NCI-H510A treated with DMSO at 0.1 percent for 48 hours (cell line): ENCODE results near the gene SPAG6.
"Not testable (repeated sequence)": the region's sequence is repeated elsewhere in the genome, so short reads cannot be mapped to it uniquely, and the experiment has no call there.

Source experiments
- DNase-seq: peaks from one replicate; lab custom pipeline; 2025; lab: John Stamatoyannopoulos, UW

The SPAG6 gene

DNA sequence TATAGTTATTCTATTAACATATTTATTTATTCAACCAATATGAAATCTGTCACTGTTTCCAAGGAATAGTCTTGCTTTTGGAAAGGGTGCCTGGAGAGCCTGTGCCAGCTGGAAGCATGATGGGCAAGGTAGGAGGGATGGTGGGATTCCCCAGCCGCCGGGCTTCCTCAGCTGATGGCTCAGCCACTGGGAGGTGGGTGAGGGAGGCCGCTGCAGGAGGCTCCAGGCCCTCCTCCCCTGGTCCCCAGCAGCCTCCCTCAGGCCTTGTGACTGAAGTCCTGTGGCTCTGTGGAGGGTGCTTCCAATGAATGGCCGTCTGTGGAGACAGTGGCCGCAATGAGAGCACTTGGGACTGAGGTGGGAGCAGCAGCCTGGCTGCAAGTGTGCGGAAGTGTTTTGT lies 27.0 kb downstream of the SPAG6 start:
- DNase-seq = no peak

DNA sequence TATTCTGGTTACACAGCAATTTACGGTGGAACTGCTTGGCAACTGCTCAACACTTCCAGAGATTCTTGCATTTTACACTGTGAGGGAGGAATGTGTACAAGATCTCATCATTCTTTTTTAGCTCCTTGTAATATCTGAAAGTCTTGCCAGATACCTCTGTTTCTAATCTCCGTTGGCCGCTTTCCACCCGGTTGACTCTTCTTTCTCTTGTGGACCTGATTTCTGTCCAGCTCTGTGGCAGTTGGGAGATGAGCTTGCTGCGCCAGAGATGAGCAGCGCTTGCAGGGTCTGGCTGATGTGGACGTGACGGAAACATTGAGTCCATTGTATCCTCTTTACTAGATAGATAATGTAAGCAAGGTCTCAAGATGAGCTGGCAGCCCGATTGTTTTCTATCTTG lies 27.6 kb downstream of the SPAG6 start:
- no peak for DNase-seq

DNA sequence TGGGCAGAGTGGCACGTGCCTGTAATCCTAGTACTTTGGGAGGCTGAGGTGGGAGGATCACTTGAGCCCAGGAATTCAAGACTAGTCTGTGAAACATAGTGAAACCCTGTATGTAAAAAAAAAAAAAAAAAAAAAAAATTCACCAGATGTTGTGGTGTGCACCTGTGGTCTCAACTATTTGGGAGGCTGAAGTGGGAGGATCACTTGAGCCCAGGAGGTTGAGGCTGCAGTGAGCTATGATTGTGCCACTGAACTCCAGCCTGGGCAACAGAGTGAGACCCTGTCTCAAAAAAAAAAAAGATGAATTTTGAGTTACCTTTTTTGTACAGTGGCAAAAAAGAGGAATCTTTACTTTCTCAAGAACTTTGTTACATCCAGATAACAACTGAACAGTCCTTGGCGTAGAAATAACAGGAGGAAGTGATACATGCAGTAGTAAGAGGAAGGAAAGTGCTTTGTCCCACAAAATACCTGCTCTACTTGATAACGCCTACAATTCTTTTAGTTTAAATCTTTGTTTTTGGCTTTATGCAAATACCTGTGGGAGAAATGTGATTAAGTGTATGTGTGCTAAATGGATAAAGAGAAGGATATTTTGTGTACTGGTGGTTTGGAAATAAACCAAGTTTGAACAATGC lies 29.3 kb downstream of the SPAG6 start:
- DNase-seq = no peak

DNA sequence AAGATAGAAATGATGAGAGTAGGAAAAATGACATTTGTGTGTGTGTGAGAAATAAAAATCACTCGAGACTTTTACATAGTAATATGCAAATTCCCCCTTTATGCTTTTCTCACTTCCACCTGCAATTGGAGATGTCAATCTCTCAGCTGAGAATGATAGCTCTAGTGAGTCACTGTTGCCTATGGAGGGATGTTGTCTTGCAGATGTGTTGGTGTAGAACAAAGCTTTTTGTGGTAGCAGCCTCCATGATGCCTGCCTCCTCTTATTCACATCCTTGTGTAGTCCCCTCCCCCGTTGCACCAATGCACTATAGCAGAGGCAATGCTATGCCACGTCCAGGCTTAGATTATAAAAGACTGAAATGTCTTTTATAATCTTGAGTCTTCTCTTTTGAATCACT lies 33.8 kb downstream of the SPAG6 start:
- no peak for DNase-seq

DNA sequence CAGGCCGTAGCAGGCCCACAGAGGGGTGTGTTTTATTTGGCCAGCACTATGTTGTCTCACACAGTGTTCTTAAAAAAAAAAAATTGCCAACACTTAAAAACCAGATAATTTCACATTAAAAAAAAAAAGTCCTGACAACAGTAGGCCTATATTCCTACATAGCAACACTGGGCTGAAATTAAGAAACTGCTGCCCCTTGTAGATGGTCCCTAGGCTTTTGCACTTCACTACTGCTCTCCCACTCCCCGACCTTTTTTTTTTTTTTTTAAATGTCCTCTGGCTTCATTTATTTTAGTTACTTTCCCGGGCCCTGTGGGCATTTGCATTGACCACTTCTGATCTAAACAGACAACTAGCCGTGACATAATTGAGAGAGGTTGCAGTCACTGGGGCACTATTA lies 36.0 kb downstream of the SPAG6 start:
- no peak for DNase-seq

DNA sequence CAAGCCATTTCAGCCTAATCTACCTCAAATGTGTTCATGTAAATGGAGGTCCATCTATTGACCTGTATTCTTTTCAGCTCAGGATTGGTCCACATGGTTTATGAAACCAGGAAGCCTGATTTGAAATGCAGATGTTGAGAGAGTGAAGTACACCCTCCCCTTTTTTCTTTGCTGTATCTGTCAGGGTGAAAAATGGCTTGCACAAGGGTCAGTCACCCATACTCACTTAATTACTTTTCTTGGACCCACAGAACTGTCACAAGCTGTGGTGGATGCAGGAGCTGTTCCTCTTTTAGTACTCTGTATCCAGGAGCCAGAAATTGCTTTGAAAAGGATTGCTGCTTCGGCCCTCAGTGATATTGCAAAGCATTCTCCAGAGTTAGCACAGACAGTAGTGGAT lies 41.2 kb downstream of the SPAG6 start:
- no peak for DNase-seq

DNA sequence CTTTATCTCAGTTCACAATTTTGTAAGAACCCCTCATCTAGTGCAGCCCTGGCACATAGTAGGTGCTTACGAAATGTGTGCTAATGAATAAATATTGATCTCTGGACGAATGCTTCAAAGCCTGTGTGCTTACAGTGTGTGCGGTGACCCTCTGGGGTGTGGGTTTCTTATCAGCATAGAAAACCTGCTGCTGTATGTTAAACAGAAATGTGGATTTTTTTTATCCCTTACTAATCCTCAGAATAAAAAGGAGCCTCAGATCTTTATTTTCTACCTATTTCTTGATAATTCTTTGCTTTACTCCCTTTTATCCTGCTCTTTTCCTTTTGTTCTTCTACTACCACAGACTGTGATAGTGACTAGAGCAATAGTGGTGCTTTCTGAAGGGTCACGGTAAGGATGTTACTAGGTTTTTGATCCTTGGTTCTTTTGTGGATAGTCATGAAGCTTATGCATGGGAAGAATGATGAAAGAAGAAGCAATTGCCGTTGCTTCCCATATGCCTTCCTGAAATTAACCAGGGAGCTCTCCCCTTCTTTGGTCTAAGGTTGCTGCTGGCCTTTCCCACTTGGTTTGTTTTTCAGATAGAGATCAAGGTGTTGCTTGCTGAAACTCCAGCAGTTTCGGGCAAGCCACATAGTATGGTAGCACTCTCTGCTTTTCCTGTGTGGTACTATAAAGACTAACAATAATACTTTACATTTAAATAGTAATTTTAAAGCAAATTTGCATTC lies 44.7 kb downstream of the SPAG6 start:
- DNase-seq = no peak

DNA sequence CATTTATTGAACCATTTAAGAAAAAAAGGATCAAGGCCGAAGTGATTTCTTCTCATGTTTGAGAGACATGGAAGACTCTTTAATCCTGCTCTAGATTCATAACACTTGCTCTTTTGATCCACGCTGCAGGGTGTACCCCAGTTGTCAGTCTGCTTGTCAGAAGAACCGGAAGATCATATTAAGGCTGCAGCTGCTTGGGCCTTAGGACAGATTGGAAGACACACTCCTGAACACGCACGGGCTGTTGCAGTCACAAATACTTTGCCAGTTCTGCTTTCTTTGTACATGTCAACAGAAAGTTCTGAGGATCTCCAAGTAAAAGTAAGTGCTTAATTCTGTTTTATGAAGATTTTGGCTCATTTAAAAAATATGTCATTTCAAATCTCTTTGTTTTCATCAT lies 46.3 kb downstream of the SPAG6 start:
- no peak for DNase-seq

DNA sequence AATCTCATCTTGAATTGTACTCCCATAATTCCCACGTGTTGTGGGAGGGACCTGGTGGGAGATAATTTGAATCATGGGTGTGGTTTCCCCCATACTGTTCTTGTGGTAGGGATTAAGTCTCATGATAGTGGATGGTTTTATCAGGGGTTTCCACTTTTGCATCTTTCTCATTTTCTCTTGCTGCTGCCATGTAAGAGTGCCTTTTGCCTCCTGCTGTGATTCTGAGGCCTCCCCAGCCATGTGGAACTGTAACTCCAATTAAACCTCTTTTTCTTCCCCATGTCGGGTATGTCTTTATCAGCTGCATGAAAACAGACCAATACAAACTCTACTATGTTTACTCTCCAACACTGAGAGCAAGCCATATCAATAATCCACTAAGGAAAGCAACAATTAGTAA lies 50.9 kb downstream of the SPAG6 start:
- not testable (repeated sequence) for DNase-seq

DNA sequence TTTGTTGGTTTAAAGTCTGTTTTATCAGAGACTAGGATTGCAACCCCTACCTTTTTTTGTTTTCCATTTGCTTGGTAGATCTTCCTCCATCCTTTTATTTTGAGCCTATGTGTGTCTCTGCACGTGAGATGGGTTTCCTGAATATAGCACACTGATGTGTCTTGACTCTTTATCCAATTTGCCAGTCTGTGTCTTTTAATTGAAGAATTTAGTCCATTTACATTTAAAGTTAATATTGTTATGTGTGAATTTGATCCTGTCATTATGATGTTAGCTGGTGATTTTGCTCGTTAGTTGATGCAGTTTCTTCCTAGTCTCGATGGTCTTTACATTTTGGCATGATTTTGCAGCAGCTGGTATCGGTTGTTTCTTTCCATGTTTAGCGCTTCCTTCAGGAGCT lies 61.6 kb downstream of the SPAG6 start:
- not testable (repeated sequence) for DNase-seq

DNA sequence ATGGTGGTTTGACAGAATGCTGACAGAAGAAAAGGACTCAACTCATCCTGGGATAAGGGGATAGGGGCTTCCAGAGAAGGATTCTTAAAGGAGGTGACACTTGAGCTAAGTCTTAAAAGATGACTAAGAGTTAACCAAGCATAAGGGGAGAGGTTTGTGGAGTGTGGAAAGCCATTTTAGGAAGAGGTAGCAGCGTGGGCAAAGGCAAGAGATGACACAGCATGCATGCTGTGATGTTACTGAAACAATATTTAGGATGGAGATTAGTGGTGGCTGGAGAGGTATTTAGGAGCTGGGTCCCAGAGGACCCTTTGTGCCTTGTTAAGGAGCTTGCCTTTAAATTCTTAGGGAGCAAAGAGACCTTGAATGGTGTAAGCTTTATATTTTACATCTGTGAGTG lies 65.1 kb downstream of the SPAG6 start:
- no peak for DNase-seq

DNA sequence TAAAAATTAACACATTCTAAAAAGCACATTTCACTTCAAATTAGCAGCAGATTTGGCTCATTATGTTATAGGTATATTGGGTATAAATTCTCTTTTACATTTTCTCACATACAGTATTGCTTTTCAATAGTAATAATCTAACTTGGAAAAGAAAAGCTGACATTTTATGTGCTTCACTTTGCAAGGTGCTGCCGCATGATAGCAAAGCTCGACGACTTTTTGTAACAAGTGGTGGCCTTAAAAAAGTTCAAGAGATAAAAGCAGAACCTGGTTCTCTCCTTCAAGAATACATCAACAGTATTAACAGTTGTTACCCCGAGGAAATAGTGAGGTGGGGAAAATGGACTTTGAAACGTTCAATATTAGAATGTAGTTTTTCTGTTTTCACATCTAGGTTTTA lies 65.5 kb downstream of the SPAG6 start:
- DNase-seq = no peak

DNA sequence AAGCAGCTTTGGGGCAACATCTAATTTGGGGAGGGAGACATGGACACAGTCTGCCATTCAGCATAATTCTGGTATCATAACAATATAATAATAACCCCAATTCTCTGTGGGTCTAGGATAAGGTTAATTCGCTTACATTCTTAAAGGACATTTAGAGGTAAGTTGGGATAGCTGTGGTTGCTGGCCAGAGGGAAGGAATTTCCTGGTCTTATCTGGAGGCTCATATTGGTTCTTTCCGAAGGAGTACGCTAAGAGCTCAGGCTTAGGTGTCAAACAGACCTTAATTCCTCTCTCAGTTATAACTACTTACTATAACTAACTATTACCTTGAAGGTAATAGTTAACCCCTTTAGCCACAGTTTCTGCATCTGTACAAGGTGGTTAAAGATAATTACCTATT lies 68.8 kb downstream of the SPAG6 start:
- no peak for DNase-seq

DNA sequence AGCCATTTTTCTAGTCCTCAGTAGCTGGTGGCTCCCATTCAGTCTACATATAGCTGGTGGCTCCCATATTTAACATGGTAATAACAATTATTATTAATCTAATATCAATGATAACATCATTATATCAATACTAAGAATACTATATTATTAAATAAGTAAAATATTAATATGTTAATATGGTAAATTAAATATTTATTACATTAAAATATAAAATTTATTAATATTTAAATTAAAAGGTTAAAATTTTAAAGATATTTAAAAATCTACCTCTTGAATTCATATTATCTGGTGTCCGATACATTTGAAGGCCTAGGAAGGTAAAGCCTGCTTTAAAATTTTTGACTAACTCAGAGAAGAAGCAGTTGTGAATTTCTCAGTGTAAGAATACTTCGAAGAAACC lies 69.8 kb downstream of the SPAG6 start:
- DNase-seq = no peak

DNA sequence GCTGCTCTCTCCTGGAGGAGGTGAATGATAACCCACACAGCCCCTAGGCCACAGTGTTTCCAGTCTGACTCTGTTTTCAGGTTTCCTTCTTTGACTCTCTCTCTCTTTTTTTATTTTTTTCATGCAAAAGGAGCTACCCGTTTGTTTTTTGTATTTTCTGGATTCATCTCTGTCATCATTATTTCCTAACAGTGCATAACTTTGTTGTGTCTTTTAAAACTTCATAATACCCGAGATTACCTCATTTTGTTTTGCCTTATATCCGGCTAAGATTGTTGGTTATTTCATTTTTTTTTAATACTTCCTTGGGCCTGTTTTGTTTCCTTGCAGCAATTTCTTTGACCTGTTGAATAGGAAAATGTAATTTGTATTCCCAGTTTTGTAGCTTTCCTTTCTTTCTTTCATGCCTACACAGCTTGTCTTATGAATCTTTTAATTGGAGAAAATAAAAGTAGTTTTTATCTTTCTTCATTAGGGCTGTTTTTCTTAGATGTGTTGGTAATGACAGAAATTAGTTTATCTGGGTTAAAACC lies 72.5 kb downstream of the SPAG6 start:
- DNase-seq = no peak

DNA sequence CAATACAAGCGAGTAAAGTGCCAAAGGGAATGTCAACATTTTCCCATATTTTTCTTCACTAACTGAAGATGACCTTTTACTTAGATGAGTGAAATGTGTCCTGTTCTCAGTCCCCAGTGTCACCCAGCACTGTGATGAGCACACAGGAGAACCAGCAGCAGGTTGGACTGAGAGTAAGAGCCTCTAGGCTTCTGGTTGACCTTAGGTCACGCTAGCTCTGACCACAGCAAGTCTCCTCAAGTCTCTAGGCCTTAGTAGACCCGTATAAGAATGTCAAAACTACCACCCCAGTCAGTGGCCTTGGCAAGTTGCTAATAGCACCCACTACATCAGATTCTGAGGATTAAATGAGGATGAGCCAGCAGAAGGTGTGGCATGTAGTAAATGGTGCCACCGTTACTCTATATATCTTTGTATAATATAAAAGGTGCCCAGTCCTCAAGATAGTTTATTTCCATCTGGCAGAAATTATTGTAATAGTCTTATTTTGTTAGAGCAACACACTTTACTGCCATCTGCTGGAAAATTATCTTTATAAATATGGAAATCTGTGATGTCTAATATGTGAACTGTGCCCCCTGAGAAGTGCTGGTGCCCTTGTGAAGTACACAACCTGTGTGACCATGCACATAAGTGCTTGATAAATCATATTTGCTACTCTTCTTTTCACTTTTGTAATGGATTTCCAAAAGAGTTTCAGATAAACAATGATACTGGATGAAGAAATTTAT lies 75.7 kb downstream of the SPAG6 start:
- no peak for DNase-seq

DNA sequence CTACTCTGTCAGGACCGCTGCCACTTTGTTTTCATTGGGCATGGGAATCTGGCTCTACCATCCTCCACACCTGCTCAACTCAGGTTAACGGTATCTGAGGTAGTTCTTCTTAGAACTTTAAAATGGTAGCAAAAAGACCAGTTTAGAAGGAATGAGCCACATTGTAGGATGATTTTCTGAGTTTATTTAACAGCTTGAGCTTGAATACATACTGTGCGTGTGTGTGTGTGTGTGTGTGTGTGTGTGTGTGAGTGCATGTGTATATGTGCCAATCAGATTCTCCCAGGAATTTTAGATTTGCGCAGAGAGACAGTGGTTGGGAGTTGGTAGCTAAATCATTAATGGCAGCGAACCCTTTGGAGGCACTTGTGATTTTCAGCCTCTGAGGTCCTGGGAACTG lies 81.4 kb downstream of the SPAG6 start:
- no peak for DNase-seq

DNA sequence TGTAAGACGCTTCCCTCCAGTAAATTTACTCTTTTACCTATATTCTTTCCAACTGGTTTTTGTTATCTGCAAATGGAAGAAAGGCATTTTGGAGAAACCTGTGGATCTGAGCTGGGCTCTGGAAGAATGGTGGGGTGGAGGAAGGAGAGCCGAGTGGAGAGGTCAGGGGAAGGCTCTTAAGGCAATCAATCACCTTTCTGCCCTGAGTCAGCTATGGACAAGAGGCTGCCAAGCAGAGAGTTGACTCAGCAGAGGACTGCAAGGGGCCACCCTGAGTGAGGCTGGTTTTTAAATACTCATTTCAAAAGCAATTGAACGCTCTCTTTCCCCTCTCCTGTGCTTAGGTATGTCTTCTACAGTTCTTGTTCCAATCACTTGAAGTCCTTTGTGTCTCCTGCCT lies 81.8 kb downstream of the SPAG6 start:
- no peak for DNase-seq

DNA sequence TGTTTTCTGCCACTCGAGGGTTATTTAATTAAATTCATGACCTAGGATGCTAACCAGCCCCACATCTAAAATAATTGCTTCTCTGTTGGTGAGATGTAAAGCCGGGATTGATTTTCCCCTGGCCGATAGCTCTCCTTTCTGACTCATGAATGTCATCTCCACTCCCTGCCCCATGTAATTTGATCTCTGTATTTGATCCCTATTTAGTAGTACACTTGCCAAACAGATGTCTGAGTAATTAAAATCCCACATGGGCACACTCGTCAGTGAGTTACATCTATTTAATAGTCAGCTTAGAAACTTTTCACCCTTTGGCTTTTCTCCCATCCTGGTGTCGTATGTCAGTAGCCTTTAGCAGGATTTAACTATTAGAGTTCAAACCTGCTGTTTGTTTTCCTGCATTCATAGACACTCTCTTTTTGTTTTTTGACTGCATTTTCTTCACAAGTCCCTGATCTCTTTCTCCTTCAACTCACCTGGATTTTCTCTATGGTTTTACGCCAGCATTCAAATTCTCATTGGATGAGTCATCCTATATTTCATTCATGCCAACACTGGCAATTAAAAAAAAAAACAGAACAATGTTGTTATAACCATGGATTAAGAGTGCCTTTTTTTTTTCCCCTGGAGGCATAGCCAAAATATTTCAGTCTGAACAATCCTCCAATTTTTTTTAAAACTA lies 82.7 kb downstream of the SPAG6 start:
- peak; percentile 58 for DNase-seq

DNA sequence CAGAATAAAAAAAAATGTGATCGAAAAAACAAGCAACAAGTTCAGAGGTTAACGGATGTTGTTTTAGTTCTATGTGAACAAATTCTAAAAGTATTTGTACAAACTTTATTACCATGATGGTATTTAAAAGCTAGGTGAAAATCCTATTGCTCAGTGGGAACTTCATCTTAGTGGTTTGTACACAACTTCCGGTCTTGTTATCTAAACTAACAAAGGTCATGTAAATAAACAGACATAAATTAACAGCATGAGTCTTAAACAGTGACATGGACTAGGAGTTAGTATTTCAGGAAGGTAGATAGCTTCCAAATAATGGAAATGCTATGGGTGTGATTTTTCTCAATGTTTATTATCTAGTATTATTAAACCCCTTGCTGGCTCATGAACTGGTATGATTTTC lies 83.8 kb downstream of the SPAG6 start:
- no peak for DNase-seq

DNA sequence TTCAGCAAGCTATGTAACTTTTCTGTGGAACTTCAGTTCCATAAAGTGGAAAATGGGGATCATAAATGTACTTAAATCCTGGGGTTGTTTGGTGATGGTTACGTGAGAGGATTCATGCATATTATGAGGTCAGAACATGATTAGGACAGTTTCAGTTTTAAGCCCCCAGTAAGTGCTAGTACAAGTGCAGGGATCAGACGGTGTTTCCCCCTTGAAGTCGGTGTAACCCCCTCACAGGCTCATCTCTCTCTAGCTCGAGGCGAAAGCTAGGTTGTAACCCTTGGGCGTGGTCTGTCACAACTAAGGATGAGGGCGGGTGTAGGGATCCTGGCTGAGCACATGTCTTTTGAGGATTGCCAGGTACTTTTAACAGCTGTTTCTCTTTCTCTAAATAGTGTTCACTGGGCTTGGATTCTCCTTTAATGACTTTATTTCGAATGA lies 84.7 kb downstream of the SPAG6 start:
- DNase-seq = no peak

DNA sequence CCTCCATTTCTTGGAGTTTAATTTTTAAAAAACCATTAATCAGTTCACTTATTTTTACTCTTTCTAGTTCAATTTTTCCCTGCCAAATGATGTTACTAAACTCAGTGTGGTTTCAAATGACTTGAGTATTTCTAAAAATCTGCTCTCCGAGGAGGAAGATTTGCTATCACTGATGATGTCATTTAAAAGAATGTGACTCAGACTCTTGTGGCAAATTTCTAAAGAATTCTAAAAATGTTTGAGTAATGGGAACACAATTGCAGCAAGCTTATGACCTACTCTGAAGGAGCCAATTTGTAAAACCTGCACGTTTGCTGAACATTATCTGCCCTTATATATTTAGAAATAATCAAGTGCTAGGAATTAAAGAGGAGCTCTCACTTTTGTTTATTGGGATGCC lies 88.6 kb downstream of the SPAG6 start:
- no peak for DNase-seq

DNA sequence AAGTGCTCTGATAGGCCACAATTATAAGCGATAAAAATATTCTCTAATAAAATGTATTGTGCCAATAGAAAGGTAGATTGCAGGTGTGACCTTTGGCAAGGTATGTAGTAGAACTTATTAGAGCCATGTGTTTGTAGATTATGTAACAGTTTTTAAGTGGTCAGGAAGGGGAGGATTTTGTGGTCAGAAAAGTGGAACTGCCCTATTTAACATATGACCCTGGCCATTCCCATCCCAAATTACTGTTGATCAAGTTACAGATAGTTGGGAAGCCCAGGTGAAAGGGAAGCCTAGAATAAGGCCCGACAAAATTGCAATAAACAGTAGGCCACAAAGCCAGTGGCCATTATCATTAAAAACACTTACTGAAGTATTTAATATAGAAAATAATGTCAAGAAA lies 89.2 kb downstream of the SPAG6 start:
- no peak for DNase-seq
